Effector memory CD4-positive, alpha-beta T cell (primary cell): ENCODE data around the gene CSNK2A3.
"Not testable (repeated sequence)": the region's sequence is repeated elsewhere in the genome, so short reads cannot be mapped to it uniquely, and the experiment has no call there.

Source experiments
- DNase-seq, 3 donors: peaks; one replicate each; pipeline ENCODE4 v3.0.0-alpha.2; 2020
- H3K27ac ChIP-seq: 2 replicates; pipeline ENCODE4 v1.7.0; 2013; ENCODE audit warnings: mild to moderate bottlenecking, low read length, moderate library complexity; ENCODE audit not compliant: insufficient read depth, poor library complexity, severe bottlenecking
- H3K27me3 ChIP-seq: replicated peaks from 2 replicates; pipeline ENCODE4 v1.7.0; 2013; ENCODE audit warnings: mild to moderate bottlenecking, low read length; ENCODE audit not compliant: insufficient read depth, control insufficient read depth, poor library complexity, severe bottlenecking
- H3K36me3 ChIP-seq: 2 replicates; pipeline ENCODE4 v1.7.0; 2013; ENCODE audit warnings: mild to moderate bottlenecking, low read length, moderate library complexity; ENCODE audit not compliant: control insufficient read depth, insufficient read depth
- H3K4me1 ChIP-seq: 2 replicates; pipeline ENCODE4 v1.7.0; 2013; ENCODE audit warnings: low read length, mild to moderate bottlenecking; ENCODE audit not compliant: control insufficient read depth, insufficient read depth, poor library complexity, severe bottlenecking
- H3K4me3 ChIP-seq: 2 replicates; pipeline ENCODE4 v1.7.0; 2013; ENCODE audit warnings: low read length, low read depth, mild to moderate bottlenecking; ENCODE audit not compliant: insufficient read depth, poor library complexity, severe bottlenecking
- H3K9me3 ChIP-seq: 2 replicates; pipeline ENCODE4 v1.7.0; 2013; ENCODE audit warnings: mild to moderate bottlenecking, low read length, moderate library complexity; ENCODE audit not compliant: control insufficient read depth
- total RNA-seq, 3 donors: gene quantifications; one replicate each; lab custom pipeline; 2026; lab: John Stamatoyannopoulos, UW

CSNK2A3 gene
- total RNA-seq, result 1.0 to 1.7 (median 1.2) reads per million in 3 donors

GRCh38 chr11:11352878-11353277 lies at the start of gene CSNK2A3:
Gene CSNK2A3 (minus strand): TSS chr11:11353250. CDS start chr11:11353119, 131 bp downstream.
- not testable (repeated sequence) for H3K9me3 ChIP-seq, H3K4me1 ChIP-seq, H3K27ac ChIP-seq, H3K36me3 ChIP-seq, H3K27me3 ChIP-seq, H3K4me3 ChIP-seq, DNase-seq

GRCh38 chr11:11401960-11402535 lies 49.0 kb upstream of the CSNK2A3 start:
- DNase-seq, result no peak
- H3K27me3 ChIP-seq, result no peaks in the 10 kb centered on the region
- H3K36me3 ChIP-seq, result no peaks in the 10 kb centered on the region
- no peak overlapping the region for H3K27ac ChIP-seq
- no peak overlapping the region for H3K4me3 ChIP-seq
- no peaks in the 10 kb centered on the region for H3K9me3 ChIP-seq
- H3K4me1 ChIP-seq, result no peaks in the 10 kb centered on the region

GRCh38 chr11:11400635-11401232 lies 47.7 kb upstream of the CSNK2A3 start:
- Histone ChIP-seq H3K4me3 (no peak overlapping the region), H3K9me3 (no peaks in the 10 kb centered on the region), H3K27ac (no peak overlapping the region), H3K27me3 (no peaks in the 10 kb centered on the region), H3K36me3 (no peaks in the 10 kb centered on the region), H3K4me1 (no peaks in the 10 kb centered on the region)
- no peak for DNase-seq

GRCh38 chr11:11400121-11400520 lies 47.1 kb upstream of the CSNK2A3 start:
- Histone ChIP-seq H3K4me3 (no peak overlapping the region), H3K27ac (no peak overlapping the region), H3K9me3 (no peaks in the 10 kb centered on the region), H3K4me1 (no peaks in the 10 kb centered on the region), H3K36me3 (no peaks in the 10 kb centered on the region), H3K27me3 (no peaks in the 10 kb centered on the region)
- no peak for DNase-seq

- Histone ChIP-seq H3K4me1 (no peaks in the 10 kb centered on the region), H3K9me3 (no peaks in the 10 kb centered on the region), H3K27ac (no peak overlapping the region), H3K4me3 (no peak overlapping the region), H3K36me3 (no peaks in the 10 kb centered on the region), H3K27me3 (no peaks in the 10 kb centered on the region)
- no peak for DNase-seq
Observed at GRCh38 chr11:11397781-11398180, 44.7 kb upstream of the CSNK2A3 start.

GRCh38 chr11:11397036-11397415 lies 44.0 kb upstream of the CSNK2A3 start:
- Histone ChIP-seq H3K4me1 (no peaks in the 10 kb centered on the region), H3K9me3 (no peaks in the 10 kb centered on the region), H3K27ac (no peak overlapping the region), H3K36me3 (no peaks in the 10 kb centered on the region), H3K4me3 (no peak overlapping the region), H3K27me3 (no peaks in the 10 kb centered on the region)
- no peak for DNase-seq

GRCh38 chr11:11396301-11397035 lies 43.4 kb upstream of the CSNK2A3 start:
- DNase-seq, result no peak
- no peak overlapping the region for H3K4me3 ChIP-seq
- H3K27ac ChIP-seq, result no peak overlapping the region
- H3K36me3 ChIP-seq, result no peaks in the 10 kb centered on the region
- H3K9me3 ChIP-seq, result no peaks in the 10 kb centered on the region
- H3K27me3 ChIP-seq, result no peaks in the 10 kb centered on the region
- no peaks in the 10 kb centered on the region for H3K4me1 ChIP-seq

GRCh38 chr11:11395126-11395525 lies 42.1 kb upstream of the CSNK2A3 start:
- Histone ChIP-seq H3K36me3 (no peaks in the 10 kb centered on the region), H3K9me3 (no peaks in the 10 kb centered on the region), H3K27ac (no peak overlapping the region), H3K27me3 (no peaks in the 10 kb centered on the region), H3K4me1 (no peaks in the 10 kb centered on the region), H3K4me3 (no peak overlapping the region)
- DNase-seq, result no peak

- DNase-seq, result no peak
- no peaks in the 10 kb centered on the region for H3K4me1 ChIP-seq
- no peak overlapping the region for H3K4me3 ChIP-seq
- H3K36me3 ChIP-seq, result no peaks in the 10 kb centered on the region
- no peaks in the 10 kb centered on the region for H3K9me3 ChIP-seq
- no peak overlapping the region for H3K27ac ChIP-seq
- H3K27me3 ChIP-seq, result no peaks in the 10 kb centered on the region
Observed at GRCh38 chr11:11394241-11394640, 41.2 kb upstream of the CSNK2A3 start.

- no peak for DNase-seq
- H3K27ac ChIP-seq, result no peak overlapping the region
- H3K4me3 ChIP-seq, result no peak overlapping the region
- H3K36me3 ChIP-seq, result no peaks in the 10 kb centered on the region
- H3K4me1 ChIP-seq, result no peaks in the 10 kb centered on the region
- no peaks in the 10 kb centered on the region for H3K27me3 ChIP-seq
- H3K9me3 ChIP-seq, result no peaks in the 10 kb centered on the region
Observed at GRCh38 chr11:11391796-11392463, 38.9 kb upstream of the CSNK2A3 start.
